GM18873 (cell line): Measurements from ENCODE around the gene MPP4.
"Not testable (repeated sequence)": the region's sequence is repeated elsewhere in the genome, so short reads cannot be mapped to it uniquely, and the experiment has no call there.

Experiments
- ATAC-seq: cut with Tn5 transposase; IDR thresholded peaks from one replicate; pipeline ENCODE4 v1.9.1; 2021; ENCODE audit warnings: mild to moderate bottlenecking, moderate library complexity, moderate number of reproducible peaks; ENCODE audit not compliant: unreplicated experiment, low FRiP score

MPP4 gene

GRCh38 chr2:201674298-201674697 lies 24.1 kb downstream of the MPP4 start:
- ATAC-seq: no peak

GRCh38 chr2:201673546-201673945 lies 24.9 kb downstream of the MPP4 start:
- no peak for ATAC-seq

- ATAC-seq: not testable (repeated sequence)
Observed at GRCh38 chr2:201671205-201671604, 27.2 kb downstream of the MPP4 start.

GRCh38 chr2:201669865-201670264 lies 28.6 kb downstream of the MPP4 start:
- no peak for ATAC-seq

GRCh38 chr2:201668402-201668910 lies 30.0 kb downstream of the MPP4 start:
- ATAC-seq: no peak

GRCh38 chr2:201664334-201664733 lies 34.1 kb downstream of the MPP4 start:
- no peak for ATAC-seq

- ATAC-seq: no peak
Observed at GRCh38 chr2:201661366-201661765, 37.1 kb downstream of the MPP4 start.

- ATAC-seq: no peak
Observed at GRCh38 chr2:201660293-201660895, 38.0 kb downstream of the MPP4 start.

- no peak for ATAC-seq
Observed at GRCh38 chr2:201656740-201657139, 41.7 kb downstream of the MPP4 start.

GRCh38 chr2:201656102-201656501 lies 42.3 kb downstream of the MPP4 start:
- ATAC-seq: no peak

GRCh38 chr2:201654616-201655384 lies 43.6 kb downstream of the MPP4 start:
- no peak for ATAC-seq

GRCh38 chr2:201653221-201653620 lies 45.2 kb downstream of the MPP4 start:
- no peak for ATAC-seq

- no peak for ATAC-seq
Observed at GRCh38 chr2:201649442-201649841, 49.0 kb downstream of the MPP4 start.

- ATAC-seq: no peak
Observed at GRCh38 chr2:201647431-201647830, 51.0 kb downstream of the MPP4 start.

GRCh38 chr2:201644001-201644400 lies 54.4 kb downstream of the MPP4 start:
- no peak for ATAC-seq

GRCh38 chr2:201643216-201643890 lies 55.1 kb downstream of the MPP4 start, which contains the start of gene TMEM237:
Gene TMEM237, minus strand, starts transcription at chr2:201643503. Its CDS starts 103 bp downstream, at chr2:201643400.
- peak; percentile 34 for ATAC-seq

GRCh38 chr2:201642579-201643215 lies 55.7 kb downstream of the MPP4 start:
- ATAC-seq: peak; percentile 49

GRCh38 chr2:201642086-201642578 lies 56.3 kb downstream of the MPP4 start:
- ATAC-seq: peak; percentile 36

- no peak for ATAC-seq
Observed at GRCh38 chr2:201639205-201639604, 59.2 kb downstream of the MPP4 start.

- ATAC-seq: no peak
Observed at GRCh38 chr2:201638326-201638725, 60.1 kb downstream of the MPP4 start.
